HepG2 (cell line): ENCODE measurements around the gene RMDN2. TPM values are rescaled to one million over a fixed set of nuclear protein-coding genes. Genes with fewer than 3 reads are reported as not detected.

Experiments used
- ATAC-seq: fragments of 200-7000 bp; cut with Tn5 transposase; 3 replicates; pipeline ENCODE4 v1.9.1; 2020; ENCODE audit warnings: mild to moderate bottlenecking, moderate library complexity
- BruUV-seq: library from RNA; stranded (reverse); fragments of 400-500 nt; replicated peaks from 2 replicates; lab custom pipeline; 2021; lab: Mats Ljungman, UMichigan
- CTCF ChIA-PET: fragments of 300-600 bp; formaldehyde crosslinking; extraction: SDS; loops from one replicate; lab custom pipeline; 2021; ENCODE audit warnings: low total read pairs, inconsistent platforms, low intra/inter-chr PET ratio; lab: Yijun Ruan, JAX
- POLR2A ChIA-PET: fragments of 350-600 bp; sonication (Branson Sonifier 250); formaldehyde crosslinking; loops from one replicate; lab custom pipeline; 2020; ENCODE audit warnings: antibody characterized with exemption, inconsistent platforms; lab: Yijun Ruan, JAX
- DNase-seq: peaks from one replicate; pipeline ENCODE4 v3.0.0-alpha.2; 2015; ENCODE audit warnings: low spot score
- FAIRE-seq: peaks from 3 replicates; lab custom pipeline; 2011; peaks lifted over from hg19 to GRCh38; lab: Jason Lieb, UNC
- H2AFZ ChIP-seq: one replicate; pipeline ENCODE4 v1.6.1; 2011; ENCODE audit warnings: low read length, inconsistent platforms
- H3K27ac ChIP-seq: fragments of 300-600 bp; 3 replicates; pipeline ENCODE4 v1.8.0; 2011; ENCODE audit warnings: mixed run types, mild to moderate bottlenecking, mixed read lengths, low read length, inconsistent platforms; ENCODE audit not compliant: insufficient read depth; ENCODE audit errors: extremely low read length
- H3K27me3 ChIP-seq, 2 experiments: fragments of 200-600 bp in 1 of 2; 2 replicates in 1 of 2; 3 replicates in 1 of 2; pipeline versions ENCODE4 v1.6.0 to v1.8.0; 2011; ENCODE audit warnings: low read length in 2 of 2, mild to moderate bottlenecking in 2 of 2, moderate library complexity in 2 of 2, inconsistent platforms in 1 of 2; ENCODE audit not compliant: insufficient read depth in 2 of 2, control insufficient read depth in 1 of 2
- H3K36me3 ChIP-seq, 2 experiments: fragments of 200-600 bp in 1 of 2; replicated peaks in 1 of 2; 2 replicates in 1 of 2; 3 replicates in 1 of 2; pipeline versions ENCODE4 v1.5.1 to v1.8.0; 2011; ENCODE audit warnings: low read length in 2 of 2, inconsistent platforms in 1 of 2; ENCODE audit not compliant: insufficient read depth in 2 of 2, control insufficient read depth in 1 of 2
- H3K4me1 ChIP-seq: 2 replicates; pipeline ENCODE4 v1.5.1; 2012; ENCODE audit warnings: low read length, inconsistent platforms; ENCODE audit not compliant: insufficient read depth
- H3K4me2 ChIP-seq: 2 replicates; pipeline ENCODE4 v1.6.0; 2011; ENCODE audit warnings: low read depth, low read length, inconsistent platforms
- H3K4me3 ChIP-seq, 3 experiments: fragments of 200-600 bp in 1 of 3; sonication (generic), shearing (Covaris generic) in 1 of 3; replicated peaks in 1 of 3; 2 replicates each; pipeline ENCODE4 v1.5.1; 2011 to 2016; ENCODE audit warnings: low read length in 3 of 3, inconsistent platforms in 2 of 3, low read depth in 2 of 3, mild to moderate bottlenecking in 2 of 3, control low read depth in 1 of 3, mixed read lengths in 1 of 3; ENCODE audit not compliant: insufficient read depth in 1 of 3
- H3K79me2 ChIP-seq: one replicate; pipeline ENCODE4 v1.6.1; 2011; ENCODE audit warnings: low read length, inconsistent platforms; ENCODE audit not compliant: insufficient read depth
- H3K9ac ChIP-seq: 2 replicates; pipeline ENCODE4 v1.6.0; 2011; ENCODE audit warnings: mild to moderate bottlenecking, low read depth, low read length, inconsistent platforms; ENCODE audit not compliant: insufficient read depth
- H3K9me3 ChIP-seq: 2 replicates; pipeline ENCODE4 v1.5.1; 2012; ENCODE audit warnings: mild to moderate bottlenecking, low read length
- H4K20me1 ChIP-seq: 2 replicates; pipeline ENCODE4 v1.6.0; 2011; ENCODE audit warnings: inconsistent platforms, mild to moderate bottlenecking, low read length, moderate library complexity; ENCODE audit not compliant: insufficient read depth
- ARHGAP35 ChIP-seq: sonication (generic); formaldehyde crosslinking; IDR thresholded peaks from 2 replicates; pipeline ENCODE4 v1.9.0; 2022; ENCODE audit warnings: mild to moderate bottlenecking, inconsistent platforms, moderate library complexity, missing genetic modification reagents, borderline replicate concordance
- ATF5 ChIP-seq: sonication (generic); formaldehyde crosslinking; IDR thresholded peaks from 2 replicates; pipeline ENCODE4 v1.4.0; 2020; ENCODE audit warnings: mild to moderate bottlenecking, low read depth, missing genetic modification reagents
- GATA4 ChIP-seq: sonication (generic); IDR thresholded peaks from 2 replicates; pipeline ENCODE4 v1.6.1; 2016; ENCODE audit warnings: antibody characterized with exemption, low read depth, borderline replicate concordance
- GATAD2A ChIP-seq: IDR thresholded peaks from 2 replicates; pipeline ENCODE4 v1.6.1; 2016
- HMG20B ChIP-seq: conservative IDR thresholded peaks from 2 replicates; pipeline ENCODE4 v1.6.1; 2016; ENCODE audit warnings: missing genetic modification reagents, missing compliant biosample characterization
- NONO ChIP-seq, 2 experiments: fragments of 450-650 bp in 1 of 2; sonication (generic) in 1 of 2; formaldehyde crosslinking in 1 of 2; IDR thresholded peaks in 1 of 2; conservative IDR thresholded peaks in 1 of 2; 2 replicates each; pipeline versions ENCODE4 v1.6.1 to v1.8.0; 2017 to 2022; ENCODE audit warnings: mild to moderate bottlenecking in 1 of 2, missing genetic modification reagents in 1 of 2, moderate library complexity in 1 of 2
- PBX2 ChIP-seq: IDR thresholded peaks from 2 replicates; pipeline ENCODE4 v1.6.1; 2016; ENCODE audit warnings: control low read depth
- RARG ChIP-seq: sonication (generic); formaldehyde crosslinking; IDR thresholded peaks from 2 replicates; pipeline ENCODE4 v1.4.0; 2020; ENCODE audit warnings: low read depth, mild to moderate bottlenecking, missing genetic modification reagents
- SAP130 ChIP-seq: IDR thresholded peaks from 2 replicates; pipeline ENCODE4 v1.6.1; 2016; ENCODE audit warnings: low read depth
- SNAI1 ChIP-seq: sonication (generic); formaldehyde crosslinking; IDR thresholded peaks from 2 replicates; pipeline ENCODE4 v1.5.0; 2020; ENCODE audit warnings: mild to moderate bottlenecking, missing genetic modification reagents, borderline replicate concordance
- SRF ChIP-seq: IDR thresholded peaks from 2 replicates; pipeline ENCODE4 v1.6.1; 2011; ENCODE audit warnings: mild to moderate bottlenecking, low read depth, low read length, moderate library complexity
- ZFP82 ChIP-seq: sonication (generic); formaldehyde crosslinking; IDR thresholded peaks from 2 replicates; pipeline ENCODE4 v1.5.1; 2020; ENCODE audit warnings: mild to moderate bottlenecking, missing genetic modification reagents, borderline replicate concordance
- ZKSCAN8 ChIP-seq: IDR thresholded peaks from 2 replicates; pipeline ENCODE4 v1.6.1; 2016; ENCODE audit warnings: borderline replicate concordance, missing genetic modification reagents, missing compliant biosample characterization
- ZNF367 ChIP-seq: sonication (generic); formaldehyde crosslinking; IDR thresholded peaks from 2 replicates; pipeline ENCODE4 v1.4.0; 2020; ENCODE audit warnings: missing genetic modification reagents, borderline replicate concordance
- ZNF567 ChIP-seq: sonication (generic); formaldehyde crosslinking; IDR thresholded peaks from 2 replicates; pipeline ENCODE4 v1.8.1; 2023; ENCODE audit warnings: mild to moderate bottlenecking, missing genetic modification reagents, borderline replicate concordance
- ZNF652 ChIP-seq: IDR thresholded peaks from 2 replicates; pipeline ENCODE4 v1.6.1; 2016; ENCODE audit warnings: low read depth, borderline replicate concordance
- ZNF713 ChIP-seq: sonication (generic); formaldehyde crosslinking; IDR thresholded peaks from 2 replicates; pipeline ENCODE4 v1.4.0; 2020; ENCODE audit warnings: mild to moderate bottlenecking, missing genetic modification reagents
- ZNF724P ChIP-seq: sonication (generic); formaldehyde crosslinking; IDR thresholded peaks from 2 replicates; pipeline ENCODE4 v1.8.0; 2022; ENCODE audit warnings: missing genetic modification reagents, borderline replicate concordance
- WGBS: methylation state at CpG from one replicate; pipeline ENCODE4 v1.1.6; 2017; ENCODE audit warnings: low lambda C conversion rate; 5-methylcytosine and 5-hydroxymethylcytosine counted together
- in situ Hi-C: cut with HindIII; loops from 2 replicates; pipeline ENCODE4 v1.10.0; 2017; ENCODE audit warnings: low pct_unique_long_range_greater_than_20kb; ENCODE audit not compliant: extremely low pct_ligation_motif_present
- intact Hi-C: fragments of 100-400 bp; cut with micrococcal nuclease; formaldehyde crosslinking; loops from one replicate; pipeline ENCODE4 v1.10.0; 2022; ENCODE audit not compliant: unreplicated experiment
- polyA plus RNA-seq, 8 experiments: library from polyadenylated mRNA; depleted of rRNA in 3 of 8; stranded (reverse) in 7 of 8; unstranded in 1 of 8; fragments of >200 nt; fragmentation: Illumina TruSeq in 4 of 8; extraction: Trizol in 4 of 8; gene quantifications; 2 replicates each; pipeline versions ENCODE4 v1.2.1 to v1.2.3, GENCODE V29; 2011 to 2016; ENCODE audit warnings: low read depth in 4 of 8, missing spikeins in 1 of 8, mixed read lengths in 1 of 8; ENCODE audit not compliant: insufficient read depth in 1 of 8
- total RNA-seq, 5 experiments: library from RNA; depleted of rRNA; stranded (reverse); fragments of >200 nt; fragmentation: Illumina TruSeq; extraction: Trizol; gene quantifications; 2 replicates each; pipeline ENCODE4 v1.2.3, GENCODE V29; 2016; ENCODE audit warnings: low read depth in 1 of 5

The RMDN2 gene
- total and polyA plus RNA-seq, 2 of the 13 experiments (the other 11 are each of a cell fraction or from before 2014, with no cell fraction given) = 2.3 to 8.9 TPM

GRCh38 chr2:37997629-37998028 lies 72.5 kb downstream of the RMDN2 start:
- in situ Hi-C loops (no loop called here), intact Hi-C loops (loop anchor here (1.0 kb wide), 1 partner anchor 32 kb away; no protein-coding TSS in a partner anchor)
- TF ChIP-seq ZKSCAN8 (CRISPR knock-in tag) (no peak), ZNF724P (CRISPR knock-in tag) (no peak), ZFP82 (CRISPR knock-in tag) (no peak), ATF5 (CRISPR knock-in tag) (no peak), SAP130 (no peak), SRF (no peak), ARHGAP35 (CRISPR knock-in tag) (no peak), NONO (IDR thresholded peaks at IDR 0.05) (no peak), NONO (CRISPR knock-in tag; conservative IDR thresholded peaks at IDR 0.05) (no peak), RARG (no peak), ZNF652 (no peak), ZNF367 (CRISPR knock-in tag) (no peak), SNAI1 (CRISPR knock-in tag) (no peak), HMG20B (CRISPR knock-in tag) (no peak), ZNF567 (CRISPR knock-in tag) (no peak), GATA4 (no peak), GATAD2A (no peak), ZNF713 (CRISPR knock-in tag) (no peak), PBX2 (CRISPR knock-in tag) (no peak)
- H3K27ac ChIP-seq = no peak overlapping the region
- H3K4me2 ChIP-seq = no peak overlapping the region
- H3K79me2 ChIP-seq = no peaks in the 10 kb centered on the region
- no TSS peak for BruUV-seq
- ChIA-PET POLR2A (interaction anchor here (0.8 kb wide), 1 partner anchor 36 kb away, joined by 3 read pairs; no protein-coding TSS in a partner anchor), CTCF (no interaction called here)
- H3K4me3 ChIP-seq = no peak overlapping the region
- H4K20me1 ChIP-seq = no peaks in the 10 kb centered on the region
- no peak overlapping the region for H2AFZ ChIP-seq
- no peak overlapping the region for H3K9ac ChIP-seq
- FAIRE-seq = no peak
- no peak for ATAC-seq
- H3K9me3 ChIP-seq = no peaks in the 10 kb centered on the region
- peaks cover 2% of the 10 kb centered on the region; the same call in 1 of the 2 replicates for H3K4me1 ChIP-seq
- DNase-seq = no peak
- no peaks in the 10 kb centered on the region for H3K27me3 ChIP-seq
- no peaks in the 10 kb centered on the region; a peak in 1 of 5 replicates for H3K36me3 ChIP-seq
- 100% methylated on average over 1 of the region's 1 CpG for WGBS
